Body of pancreas (tissue), 4 donors: ENCODE measurements around the gene HIPK1. TPM values are rescaled to one million over a fixed set of nuclear protein-coding genes. Genes with fewer than 3 reads are reported as not detected.

Experiments
- ATAC-seq: fragments of 150-250 bp; one replicate; pipeline ENCODE4 v1.9.1; 2016
- DNase-seq, 4 donors: peaks; one replicate each; pipeline ENCODE4 v3.0.0-alpha.2; 2019
- H3K27ac ChIP-seq, 4 donors: fragments of 200-600 bp; sonication (generic); 1 replicate in 3 of 4; 2 replicates in 1 of 4; pipeline versions ENCODE4 v1.5.1 to v1.6.1; 2016 to 2019; ENCODE audit warnings: mild to moderate bottlenecking in 1 of 4, mixed read lengths in 1 of 4, moderate library complexity in 1 of 4
- H3K27me3 ChIP-seq, 2 donors: fragments of 200-600 bp; sonication (generic); one replicate each; pipeline ENCODE4 v1.6.0; 2016; ENCODE audit warnings: mild to moderate bottlenecking in 1 of 2
- H3K36me3 ChIP-seq, 2 donors: fragments of 200-600 bp; sonication (generic); replicated peaks in 1 of 2; 2 replicates each; pipeline ENCODE4 v1.5.1; 2016; ENCODE audit warnings: low read depth in 2 of 2; ENCODE audit not compliant: insufficient read depth in 1 of 2
- H3K4me1 ChIP-seq: fragments of 200-600 bp; sonication (generic); one replicate; pipeline ENCODE4 v1.6.0; 2016
- H3K4me3 ChIP-seq, 2 donors: fragments of 200-600 bp; sonication (generic); 1 replicate in 1 of 2; 2 replicates in 1 of 2; pipeline ENCODE4 v1.5.1; 2016 to 2019
- H3K9me3 ChIP-seq, 3 donors: fragments of 200-600 bp; sonication (generic); 1 replicate in 2 of 3; 2 replicates in 1 of 3; pipeline ENCODE4 v1.5.1; 2016
- CTCF ChIP-seq, 7 experiments: fragments of 450-650 bp in 4 of 7; fragments of 200-600 bp in 3 of 7; sonication (generic) in 3 of 7; IDR thresholded peaks; one replicate each; pipeline ENCODE4 v1.5.1; 2016 to 2019; ENCODE audit warnings: antibody characterized with exemption in 7 of 7
- POLR2A ChIP-seq, 3 donors: fragments of 450-650 bp; IDR thresholded peaks; one replicate each; pipeline ENCODE4 v1.6.1; 2016; ENCODE audit warnings: antibody characterized with exemption in 3 of 3, mild to moderate bottlenecking in 2 of 3
- WGBS, 2 donors: methylation state at CpG; one replicate each; pipeline ENCODE4 v1.1.5; 2017; 5-methylcytosine and 5-hydroxymethylcytosine counted together
- intact Hi-C: fragments of 100-400 bp; cut with DNase I; formaldehyde crosslinking; loops from one replicate; pipeline ENCODE4 v1.15.1; 2023
- total RNA-seq, 2 donors: library from RNA; depleted of rRNA; stranded (reverse); fragments of >200 nt; gene quantifications; one replicate each; pipeline ENCODE4 v1.1.0, GENCODE V29; 2016

Gene HIPK1
- total RNA-seq, 2 donors from 2014 or later = 22.7 to 30.1 TPM

- TF ChIP-seq POLR2A (IDR thresholded peaks at IDR 0.05) = no peak
- TF ChIP-seq CTCF (IDR thresholded peaks at IDR 0.05) = no peak
- Histone ChIP-seq H3K27me3 (no peaks in the 10 kb centered on the region), H3K36me3 (peaks cover 0 to 6% of the 10 kb centered on the region in 2 donors), H3K27ac (peak overlapping the region in 2 of 4 donors; percentile 15 to 45), H3K9me3 (no peaks in the 10 kb centered on the region), H3K4me3 (no peak overlapping the region), H3K4me1 (peaks cover 7% of the 10 kb centered on the region)
- ATAC-seq (peak; percentile 79), DNase-seq (peak; percentile 37 to 66 (median 54))
- intact Hi-C loops = no loop called here
- WGBS, 2 donors = 55 to 61% methylated on average over 6 of the region's 6 CpGs
Observed at GRCh38 chr1:113912594-113913311, 16.4 kb upstream of the HIPK1 start.

- no peak for ATAC-seq
- H3K27ac ChIP-seq = peak overlapping the region in 2 of 4 donors; percentile 15 to 45
- intact Hi-C loops = no loop called here
Observed at GRCh38 chr1:113913312-113913668, 15.8 kb upstream of the HIPK1 start.

DNA sequence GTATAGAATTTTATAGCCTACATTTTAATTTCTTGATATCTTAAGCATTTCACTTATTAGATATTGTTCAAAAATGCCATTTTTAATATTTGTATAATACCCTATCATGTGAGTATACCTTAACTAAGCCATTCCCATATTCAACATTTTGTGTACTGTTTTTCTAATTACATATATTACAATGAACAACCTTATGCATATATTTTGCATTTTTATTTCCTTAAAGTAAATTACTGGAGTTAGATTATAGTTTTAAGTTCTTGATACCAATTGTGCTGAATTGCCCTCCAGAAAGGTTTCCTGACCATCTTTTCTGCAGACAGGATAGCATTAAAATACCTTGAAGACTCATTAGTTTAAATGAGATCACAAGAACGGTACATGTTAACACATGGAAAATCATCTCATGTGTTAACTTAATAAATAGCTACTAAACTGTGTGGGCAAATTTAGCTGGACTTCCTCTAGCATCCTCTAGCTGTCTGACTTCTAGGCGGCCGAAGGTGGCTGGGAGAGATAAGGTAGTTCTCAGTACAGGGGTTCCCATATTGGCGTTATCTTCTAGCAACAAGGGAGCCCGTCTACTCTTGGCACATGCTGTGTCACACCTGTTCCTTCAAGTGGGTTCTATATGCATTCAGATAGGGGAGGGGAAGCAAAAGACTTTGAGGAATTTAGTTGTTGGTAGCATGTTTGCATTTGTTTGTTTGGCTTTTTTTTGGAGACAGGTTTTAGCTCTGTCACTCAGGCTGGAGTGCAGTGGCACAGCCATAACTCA is 15.0 kb upstream of the HIPK1 start:
- whole genome bisulfite sequencing, 2 donors = 52% methylated on average over 5 of the region's 5 CpGs
- Histone ChIP-seq H3K27me3 (no peaks in the 10 kb centered on the region), H3K36me3 (peaks cover 0 to 6% of the 10 kb centered on the region in 2 donors), H3K4me1 (peaks cover 7% of the 10 kb centered on the region), H3K9me3 (no peaks in the 10 kb centered on the region), H3K27ac (no peak overlapping the region), H3K4me3 (no peak overlapping the region)
- TF ChIP-seq CTCF (IDR thresholded peaks at IDR 0.05) = no peak
- TF ChIP-seq POLR2A (IDR thresholded peaks at IDR 0.05) = no peak
- intact Hi-C loops = no loop called here
- no peak for DNase-seq
- no peak for ATAC-seq

More at GRCh38 chr1:113913312-113913668, 15.8 kb upstream of the HIPK1 start:
- Histone ChIP-seq H3K4me3 (no peak overlapping the region), H3K9me3 (no peaks in the 10 kb centered on the region), H3K27me3 (no peaks in the 10 kb centered on the region), H3K4me1 (peaks cover 7% of the 10 kb centered on the region), H3K36me3 (peaks cover 0 to 6% of the 10 kb centered on the region in 2 donors)
- TF ChIP-seq POLR2A (IDR thresholded peaks at IDR 0.05) = no peak
- no peak for TF ChIP-seq CTCF (IDR thresholded peaks at IDR 0.05)
- no peak for DNase-seq
- 48 to 50% methylated on average over 3 of the region's 3 CpGs for WGBS, 2 donors

- DNase-seq (no peak), ATAC-seq (no peak)
- peaks cover 7% of the 10 kb centered on the region for H3K4me1 ChIP-seq
- H3K36me3 ChIP-seq = no peaks in the 10 kb centered on the region
- intact Hi-C loops = no loop called here
- TF ChIP-seq CTCF (IDR thresholded peaks at IDR 0.05) (no peak), POLR2A (IDR thresholded peaks at IDR 0.05) (no peak)
- H3K27me3 ChIP-seq = no peaks in the 10 kb centered on the region
- no peak overlapping the region for H3K4me3 ChIP-seq
- WGBS, 2 donors = 93 to 96% methylated on average over 5 of the region's 5 CpGs
- H3K9me3 ChIP-seq = no peaks in the 10 kb centered on the region
- H3K27ac ChIP-seq = no peak overlapping the region
Observed at GRCh38 chr1:113916974-113917373, 12.2 kb upstream of the HIPK1 start.
